ENCODE measurements around the gene UQCRC1. TPM values are rescaled to one million over a fixed set of nuclear protein-coding genes. Genes with fewer than 3 reads are reported as not detected.

The UQCRC1 gene
- total RNA-seq, 1 experiment from 2014 or later = 323 TPM

DNA sequence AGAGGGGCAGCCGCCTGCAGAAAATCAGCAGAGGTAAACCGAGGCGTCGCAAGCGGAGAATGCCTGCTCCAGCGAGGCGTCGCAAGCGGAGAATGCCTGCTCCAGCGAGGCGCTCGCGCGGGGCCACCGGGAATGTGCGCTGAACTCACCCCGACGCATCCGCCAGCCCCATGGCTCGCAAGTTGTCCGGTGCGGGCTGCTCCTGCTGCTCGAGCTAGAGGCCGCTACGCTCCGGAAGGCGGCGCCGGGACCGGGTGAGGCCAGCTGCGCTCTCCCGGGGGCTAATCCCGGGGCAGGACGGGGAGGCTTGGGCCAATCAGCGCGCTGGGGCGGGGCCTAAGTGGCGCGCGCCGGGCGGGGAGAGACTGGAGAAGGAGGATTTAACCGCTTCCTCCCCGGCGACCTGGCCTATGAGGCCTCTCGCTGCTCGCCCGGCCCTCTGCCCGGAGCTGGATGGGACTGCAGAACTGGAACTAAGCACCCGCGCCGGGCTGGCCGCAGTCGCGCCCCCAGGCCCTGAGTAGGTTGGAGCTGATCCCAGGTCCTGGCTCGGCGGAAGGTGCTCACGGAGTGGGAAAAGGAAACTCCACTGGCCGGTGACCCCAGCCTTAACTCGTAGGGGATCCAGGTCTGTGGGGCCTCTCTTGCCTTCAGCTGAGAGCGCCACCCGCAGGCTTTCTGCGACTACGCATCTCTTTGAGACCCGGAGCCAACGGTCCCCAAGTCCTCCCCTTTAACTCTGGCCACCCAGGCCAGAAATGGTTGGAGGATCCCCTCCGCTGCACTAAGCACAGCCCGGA is 26.0 kb upstream of the UQCRC1 start, which contains the start of gene SLC26A6 (continued):
- TF ChIP-seq, protein P1, sequence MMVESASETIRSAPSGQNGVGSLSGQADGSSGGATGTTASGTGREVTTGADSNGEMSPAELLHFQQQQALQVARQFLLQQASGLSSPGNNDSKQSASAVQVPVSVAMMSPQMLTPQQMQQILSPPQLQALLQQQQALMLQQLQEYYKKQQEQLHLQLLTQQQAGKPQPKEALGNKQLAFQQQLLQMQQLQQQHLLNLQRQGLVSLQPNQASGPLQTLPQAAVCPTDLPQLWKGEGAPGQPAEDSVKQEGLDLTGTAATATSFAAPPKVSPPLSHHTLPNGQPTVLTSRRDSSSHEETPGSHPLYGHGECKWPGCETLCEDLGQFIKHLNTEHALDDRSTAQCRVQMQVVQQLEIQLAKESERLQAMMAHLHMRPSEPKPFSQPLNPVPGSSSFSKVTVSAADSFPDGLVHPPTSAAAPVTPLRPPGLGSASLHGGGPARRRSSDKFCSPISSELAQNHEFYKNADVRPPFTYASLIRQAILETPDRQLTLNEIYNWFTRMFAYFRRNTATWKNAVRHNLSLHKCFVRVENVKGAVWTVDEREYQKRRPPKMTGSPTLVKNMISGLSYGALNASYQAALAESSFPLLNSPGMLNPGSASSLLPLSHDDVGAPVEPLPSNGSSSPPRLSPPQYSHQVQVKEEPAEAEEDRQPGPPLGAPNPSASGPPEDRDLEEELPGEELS (CRISPR knock-in tag; IDR thresholded peaks at IDR 0.05) = peak; percentile 81; the same call in 1 of the 2 replicates
- 0 out of 2 replicates have a peak, but pooled peaks have one; percentile 14 for TF ChIP-seq GTF2I (CRISPR knock-in tag; conservative IDR thresholded peaks at IDR 0.05)
- TF ChIP-seq, protein P2, sequence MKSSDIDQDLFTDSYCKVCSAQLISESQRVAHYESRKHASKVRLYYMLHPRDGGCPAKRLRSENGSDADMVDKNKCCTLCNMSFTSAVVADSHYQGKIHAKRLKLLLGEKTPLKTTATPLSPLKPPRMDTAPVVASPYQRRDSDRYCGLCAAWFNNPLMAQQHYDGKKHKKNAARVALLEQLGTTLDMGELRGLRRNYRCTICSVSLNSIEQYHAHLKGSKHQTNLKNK (CRISPR knock-in tag; IDR thresholded peaks at IDR 0.05) = no peak

DNA sequence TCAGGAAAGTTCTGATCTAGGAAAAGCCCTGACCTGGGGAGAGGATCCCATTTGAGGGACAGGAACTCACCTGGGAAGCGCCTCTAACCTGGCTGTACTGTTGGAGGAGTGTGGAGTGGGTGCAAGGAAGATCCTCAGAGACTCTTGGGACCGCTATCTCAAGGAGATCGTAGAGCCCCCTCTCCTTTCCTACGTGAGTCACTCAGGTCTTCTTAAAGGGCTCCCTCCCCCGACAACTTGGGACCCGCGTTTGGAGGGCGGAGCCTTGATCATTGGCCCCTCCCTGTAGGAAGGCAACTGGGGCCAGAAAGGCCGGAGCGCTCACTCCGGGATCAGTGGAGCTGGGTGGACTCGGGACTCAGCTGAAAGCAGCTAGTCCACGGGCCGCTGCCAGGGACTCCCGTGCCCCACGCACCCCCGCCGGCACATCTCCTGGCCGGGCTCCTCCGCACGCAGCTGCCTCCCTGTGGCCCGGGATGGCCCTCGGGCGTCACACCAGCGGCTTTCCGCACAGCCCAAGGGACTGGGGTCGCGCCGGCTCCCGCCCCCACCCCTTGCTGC is 25.3 kb upstream of the UQCRC1 start:
- ChIA-PET CTCF (interaction anchor here (0.8 to 3.6 kb wide), 36 partner anchors 10 to 440 kb away, joined by 3 to 51 read pairs (median 8); partner anchors contain the start of genes ATRIP, CCDC51, CELSR3 and COL7A1), POLR2A (interaction anchor here (0.6 to 2.7 kb wide), 10 partner anchors 10 to 160 kb away, joined by 3 to 41 read pairs (median 5); partner anchors contain the start of genes CELSR3, IP6K2 and UQCRC1)
- H3K36me3 Mint-ChIP-seq = peaks cover 28% of the 10 kb centered on the region
- ATAC-seq (peak; percentile 29), DNase-seq (ENCODE audit: low spot score) (peak; percentile 72)
- peaks cover 32% of the 10 kb centered on the region for H3K4me1 Mint-ChIP-seq
- peak overlapping the region; percentile 36; the same call in 1 of the 2 replicates for H3K27ac Mint-ChIP-seq
- H3K4me3 Mint-ChIP-seq = peak overlapping the region; percentile 84
- no peaks in the 10 kb centered on the region for H3K27me3 Mint-ChIP-seq (ENCODE audit: low read depth)
- no peaks in the 10 kb centered on the region for H3K9me3 Mint-ChIP-seq
- TF ChIP-seq ELF4 (CRISPR knock-in tag; IDR thresholded peaks at IDR 0.05; ENCODE audit: low read depth) (peak; percentile 49; the same call in 1 of the 2 replicates), ZNF423 (CRISPR knock-in tag; IDR thresholded peaks at IDR 0.05) (no peak), ESRRA (CRISPR knock-in tag; IDR thresholded peaks at IDR 0.05; ENCODE audit: borderline replicate concordance) (peak; percentile 80; the same call in 1 of the 2 replicates), RELA (CRISPR knock-in tag; IDR thresholded peaks at IDR 0.05; ENCODE audit: borderline replicate concordance) (no peak; the same call in 1 of the 2 replicates), NFATC4 (CRISPR knock-in tag; IDR thresholded peaks at IDR 0.05) (no peak), ZNF232 (CRISPR knock-in tag; IDR thresholded peaks at IDR 0.05) (no peak; the same call in 1 of the 2 replicates), NR3C1 (CRISPR knock-in tag; conservative IDR thresholded peaks at IDR 0.05; ENCODE audit: low read depth) (no peak; the same call in 1 of the 2 replicates), ETV6 (CRISPR knock-in tag; IDR thresholded peaks at IDR 0.05) (no peak), CREM (CRISPR knock-in tag; IDR thresholded peaks at IDR 0.05) (no peak; the same call in 1 of the 2 replicates), GTF2I (CRISPR knock-in tag; conservative IDR thresholded peaks at IDR 0.05) (0 out of 2 replicates have a peak, but pooled peaks have one; percentile 22), FOXK1 (CRISPR knock-in tag; IDR thresholded peaks at IDR 0.05) (peak; percentile 51; the same call in 1 of the 2 replicates), HMGA2 (CRISPR knock-in tag; IDR thresholded peaks at IDR 0.05) (no peak), MYBL2 (CRISPR knock-in tag; IDR thresholded peaks at IDR 0.05) (peak; percentile 52; the same call in 1 of the 2 replicates), TP53 (CRISPR knock-in tag; IDR thresholded peaks at IDR 0.05) (peak; percentile 45; the same call in 1 of the 2 replicates), NFYB (CRISPR knock-in tag; conservative IDR thresholded peaks at IDR 0.05; ENCODE audit: low read depth) (no peak)
- TF ChIP-seq, protein P1 (CRISPR knock-in tag; IDR thresholded peaks at IDR 0.05) = no peak; the same call in 1 of the 2 replicates
- TF ChIP-seq, protein P3, sequence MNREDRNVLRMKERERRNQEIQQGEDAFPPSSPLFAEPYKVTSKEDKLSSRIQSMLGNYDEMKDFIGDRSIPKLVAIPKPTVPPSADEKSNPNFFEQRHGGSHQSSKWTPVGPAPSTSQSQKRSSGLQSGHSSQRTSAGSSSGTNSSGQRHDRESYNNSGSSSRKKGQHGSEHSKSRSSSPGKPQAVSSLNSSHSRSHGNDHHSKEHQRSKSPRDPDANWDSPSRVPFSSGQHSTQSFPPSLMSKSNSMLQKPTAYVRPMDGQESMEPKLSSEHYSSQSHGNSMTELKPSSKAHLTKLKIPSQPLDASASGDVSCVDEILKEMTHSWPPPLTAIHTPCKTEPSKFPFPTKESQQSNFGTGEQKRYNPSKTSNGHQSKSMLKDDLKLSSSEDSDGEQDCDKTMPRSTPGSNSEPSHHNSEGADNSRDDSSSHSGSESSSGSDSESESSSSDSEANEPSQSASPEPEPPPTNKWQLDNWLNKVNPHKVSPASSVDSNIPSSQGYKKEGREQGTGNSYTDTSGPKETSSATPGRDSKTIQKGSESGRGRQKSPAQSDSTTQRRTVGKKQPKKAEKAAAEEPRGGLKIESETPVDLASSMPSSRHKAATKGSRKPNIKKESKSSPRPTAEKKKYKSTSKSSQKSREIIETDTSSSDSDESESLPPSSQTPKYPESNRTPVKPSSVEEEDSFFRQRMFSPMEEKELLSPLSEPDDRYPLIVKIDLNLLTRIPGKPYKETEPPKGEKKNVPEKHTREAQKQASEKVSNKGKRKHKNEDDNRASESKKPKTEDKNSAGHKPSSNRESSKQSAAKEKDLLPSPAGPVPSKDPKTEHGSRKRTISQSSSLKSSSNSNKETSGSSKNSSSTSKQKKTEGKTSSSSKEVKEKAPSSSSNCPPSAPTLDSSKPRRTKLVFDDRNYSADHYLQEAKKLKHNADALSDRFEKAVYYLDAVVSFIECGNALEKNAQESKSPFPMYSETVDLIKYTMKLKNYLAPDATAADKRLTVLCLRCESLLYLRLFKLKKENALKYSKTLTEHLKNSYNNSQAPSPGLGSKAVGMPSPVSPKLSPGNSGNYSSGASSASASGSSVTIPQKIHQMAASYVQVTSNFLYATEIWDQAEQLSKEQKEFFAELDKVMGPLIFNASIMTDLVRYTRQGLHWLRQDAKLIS (CRISPR knock-in tag; IDR thresholded peaks at IDR 0.05; ENCODE audit: borderline replicate concordance) = no peak
- TF ChIP-seq, protein P4, sequence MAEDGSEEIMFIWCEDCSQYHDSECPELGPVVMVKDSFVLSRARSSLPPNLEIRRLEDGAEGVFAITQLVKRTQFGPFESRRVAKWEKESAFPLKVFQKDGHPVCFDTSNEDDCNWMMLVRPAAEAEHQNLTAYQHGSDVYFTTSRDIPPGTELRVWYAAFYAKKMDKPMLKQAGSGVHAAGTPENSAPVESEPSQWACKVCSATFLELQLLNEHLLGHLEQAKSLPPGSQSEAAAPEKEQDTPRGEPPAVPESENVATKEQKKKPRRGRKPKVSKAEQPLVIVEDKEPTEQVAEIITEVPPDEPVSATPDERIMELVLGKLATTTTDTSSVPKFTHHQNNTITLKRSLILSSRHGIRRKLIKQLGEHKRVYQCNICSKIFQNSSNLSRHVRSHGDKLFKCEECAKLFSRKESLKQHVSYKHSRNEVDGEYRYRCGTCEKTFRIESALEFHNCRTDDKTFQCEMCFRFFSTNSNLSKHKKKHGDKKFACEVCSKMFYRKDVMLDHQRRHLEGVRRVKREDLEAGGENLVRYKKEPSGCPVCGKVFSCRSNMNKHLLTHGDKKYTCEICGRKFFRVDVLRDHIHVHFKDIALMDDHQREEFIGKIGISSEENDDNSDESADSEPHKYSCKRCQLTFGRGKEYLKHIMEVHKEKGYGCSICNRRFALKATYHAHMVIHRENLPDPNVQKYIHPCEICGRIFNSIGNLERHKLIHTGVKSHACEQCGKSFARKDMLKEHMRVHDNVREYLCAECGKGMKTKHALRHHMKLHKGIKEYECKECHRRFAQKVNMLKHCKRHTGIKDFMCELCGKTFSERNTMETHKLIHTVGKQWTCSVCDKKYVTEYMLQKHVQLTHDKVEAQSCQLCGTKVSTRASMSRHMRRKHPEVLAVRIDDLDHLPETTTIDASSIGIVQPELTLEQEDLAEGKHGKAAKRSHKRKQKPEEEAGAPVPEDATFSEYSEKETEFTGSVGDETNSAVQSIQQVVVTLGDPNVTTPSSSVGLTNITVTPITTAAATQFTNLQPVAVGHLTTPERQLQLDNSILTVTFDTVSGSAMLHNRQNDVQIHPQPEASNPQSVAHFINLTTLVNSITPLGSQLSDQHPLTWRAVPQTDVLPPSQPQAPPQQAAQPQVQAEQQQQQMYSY (CRISPR knock-in tag; IDR thresholded peaks at IDR 0.05) = peak; percentile 89
- TF ChIP-seq, protein P5, sequence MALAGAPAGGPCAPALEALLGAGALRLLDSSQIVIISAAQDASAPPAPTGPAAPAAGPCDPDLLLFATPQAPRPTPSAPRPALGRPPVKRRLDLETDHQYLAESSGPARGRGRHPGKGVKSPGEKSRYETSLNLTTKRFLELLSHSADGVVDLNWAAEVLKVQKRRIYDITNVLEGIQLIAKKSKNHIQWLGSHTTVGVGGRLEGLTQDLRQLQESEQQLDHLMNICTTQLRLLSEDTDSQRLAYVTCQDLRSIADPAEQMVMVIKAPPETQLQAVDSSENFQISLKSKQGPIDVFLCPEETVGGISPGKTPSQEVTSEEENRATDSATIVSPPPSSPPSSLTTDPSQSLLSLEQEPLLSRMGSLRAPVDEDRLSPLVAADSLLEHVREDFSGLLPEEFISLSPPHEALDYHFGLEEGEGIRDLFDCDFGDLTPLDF (CRISPR knock-in tag; IDR thresholded peaks at IDR 0.05) = no peak

Measured in WTC11 (cell line).